Heart right ventricle (tissue), 16 donors: ENCODE data around the gene ADSS2. TPM values are rescaled to one million over a fixed set of nuclear protein-coding genes. Genes with fewer than 3 reads are reported as not detected.

Experiments
- ATAC-seq, 8 donors: fragments of 200-7000 bp; cut with Tn5 transposase; one replicate each; pipeline ENCODE4 v1.9.1; 2020; ENCODE audit warnings: mild to moderate bottlenecking in 8 of 8, moderate library complexity in 8 of 8, moderate number of reproducible peaks in 1 of 8
- DNase-seq, 2 donors: peaks; one replicate each; pipeline ENCODE4 v3.0.0-alpha.2; 2020
- H3K27ac ChIP-seq, 10 donors: fragments of 200-600 bp; sonication (generic) in 2 of 10; one replicate each; pipeline versions ENCODE4 v1.5.0 to v1.8.0; 2020 to 2022; ENCODE audit warnings: mild to moderate bottlenecking in 3 of 10
- H3K27me3 ChIP-seq, 7 donors: fragments of 200-600 bp; one replicate each; pipeline ENCODE4 v1.8.0; 2021 to 2022; ENCODE audit warnings: mild to moderate bottlenecking in 2 of 7
- H3K36me3 ChIP-seq, 9 donors: fragments of 200-600 bp; sonication (generic) in 1 of 9; one replicate each; pipeline versions ENCODE4 v1.5.0 to v1.8.0; 2020 to 2022; ENCODE audit warnings: mild to moderate bottlenecking in 2 of 9
- H3K4me1 ChIP-seq, 9 donors: fragments of 200-600 bp; sonication (generic) in 1 of 9; one replicate each; pipeline versions ENCODE4 v1.5.0 to v1.8.0; 2020 to 2022; ENCODE audit warnings: mild to moderate bottlenecking in 4 of 9
- H3K4me3 ChIP-seq, 10 donors: fragments of 200-600 bp; sonication (generic) in 2 of 10; one replicate each; pipeline versions ENCODE4 v1.5.0 to v1.8.0; 2020 to 2022; ENCODE audit warnings: mild to moderate bottlenecking in 7 of 10, moderate library complexity in 2 of 10
- H3K9me3 ChIP-seq, 11 donors: fragments of 200-600 bp in 10 of 11; sonication (generic) in 2 of 11; one replicate each; pipeline versions ENCODE4 v1.5.0 to v1.8.0; 2013 to 2022; ENCODE audit warnings: mild to moderate bottlenecking in 2 of 11, control low read depth in 1 of 11, moderate library complexity in 1 of 11
- WGBS, 2 donors: extraction: QIAGEN DNeasy Blood & Tissue Kit; methylation state at CpG; one replicate each; pipeline ENCODE4 v1.1.7; 2013; ENCODE audit warnings: inconsistent platforms in 1 of 2; 5-methylcytosine and 5-hydroxymethylcytosine counted together
- intact Hi-C, 10 donors: fragments of 100-400 bp; cut with DNase I; formaldehyde crosslinking; loops; one replicate each; pipeline versions ENCODE4 v1.11.1 to v1.14.2; 2022
- polyA plus RNA-seq, 2 donors: library from polyadenylated mRNA; stranded (reverse); fragments of 200-250 nt; gene quantifications; one replicate each; pipeline ENCODE4 v1.2.3, GENCODE V29; 2013
- total RNA-seq, 10 donors: library from RNA; stranded (reverse); fragmentation: NEBNext Ultra II Directional in 3 of 10; extraction: Animal tissue kit (Norgen Biotek cat#: 25700) in 3 of 10; gene quantifications; one replicate each; pipeline versions ENCODE4 v1.2.1 to v1.2.4, GENCODE V29; 2021 to 2023
- TF ChIP-seq, protein P1 (sequence below), 9 donors: fragments of 200-600 bp; sonication (generic) in 2 of 9; IDR thresholded peaks; one replicate each; pipeline versions ENCODE4 v1.5.0 to v1.8.0; 2021 to 2022; ENCODE audit warnings: antibody characterized with exemption in 9 of 9, mild to moderate bottlenecking in 5 of 9, moderate library complexity in 1 of 9
- donor health status: Arrhythmogenic right ventricular cardiomyopathy.
- donor health status: ischemic (EF 13 %, LVEDD 7.1; RV severe dilation, severe dysfunction).
- donor health status: healthy with polysubstance abuse.
- donor health status: DM: no; HTN: yes; CAD: no.
- donor health status: DM: no; HTN: no; CAD: no.
- donor health status: ischemic (EF 25% LVEDD 6.9; RV normal size, moderate dysfunction).
- donor health status: ischemic (EF 25% LVEDD 5.7; RV mildly dilated, moderate dysfunction).
- donor health status: healthy.
- donor health status: DM: yes; HTN: yes; CAD: no.
- donor health status: Ischemic cardiomyopathy.
- donor health status: ischemic (EF 35%, LVEDD 5.7; RV mildly dilated, moderate dysfunction).
- donor health status: nonischemic (EF 11% LVEDD 7.7; RV severe dilation, severe dysfunction).
- donor health status: DM: yes; HTN: yes; CAD: no.
- donor health status: PGD.
- donor health status: ischemic (EF 29% LVEDD 5.4; RV normal size, mild dysfunction).
- donor health status: nonischemic (EF 23%, LVEDD 6.1; RV moderate dilation, normal function).

ADSS2 gene
- total and polyA plus RNA-seq, 12 donors = 4.5 to 16.2 (median 7.4) TPM

DNA sequence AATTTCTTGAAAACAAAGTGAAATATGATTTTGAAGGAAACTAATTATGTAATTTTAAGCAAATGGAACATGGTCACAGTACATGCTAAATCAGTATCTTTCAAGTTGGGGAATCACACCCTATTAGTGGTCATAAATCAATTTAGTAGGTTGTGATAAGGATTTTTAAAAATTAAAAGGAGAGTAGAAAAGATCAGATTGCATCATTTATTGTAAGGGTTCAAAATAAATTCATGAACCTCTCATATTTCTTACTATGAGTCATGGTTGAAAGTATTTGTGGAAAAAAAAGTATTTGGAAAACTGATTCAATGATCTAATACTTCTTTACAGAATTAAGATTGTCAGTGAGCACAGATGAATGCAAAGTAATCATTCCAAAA, 14.6 kb downstream of the ADSS2 start:
- Histone ChIP-seq H3K36me3 (peaks cover 0 to 51% (median 7%) of the 10 kb centered on the region in 9 donors), H3K27ac (no peak overlapping the region), H3K4me1 (peaks cover 0 to 24% (median 0%) of the 10 kb centered on the region in 9 donors), H3K4me3 (no peak overlapping the region), H3K9me3 (no peaks in the 10 kb centered on the region), H3K27me3 (no peaks in the 10 kb centered on the region)
- no peak for ATAC-seq
- TF ChIP-seq, protein P1, sequence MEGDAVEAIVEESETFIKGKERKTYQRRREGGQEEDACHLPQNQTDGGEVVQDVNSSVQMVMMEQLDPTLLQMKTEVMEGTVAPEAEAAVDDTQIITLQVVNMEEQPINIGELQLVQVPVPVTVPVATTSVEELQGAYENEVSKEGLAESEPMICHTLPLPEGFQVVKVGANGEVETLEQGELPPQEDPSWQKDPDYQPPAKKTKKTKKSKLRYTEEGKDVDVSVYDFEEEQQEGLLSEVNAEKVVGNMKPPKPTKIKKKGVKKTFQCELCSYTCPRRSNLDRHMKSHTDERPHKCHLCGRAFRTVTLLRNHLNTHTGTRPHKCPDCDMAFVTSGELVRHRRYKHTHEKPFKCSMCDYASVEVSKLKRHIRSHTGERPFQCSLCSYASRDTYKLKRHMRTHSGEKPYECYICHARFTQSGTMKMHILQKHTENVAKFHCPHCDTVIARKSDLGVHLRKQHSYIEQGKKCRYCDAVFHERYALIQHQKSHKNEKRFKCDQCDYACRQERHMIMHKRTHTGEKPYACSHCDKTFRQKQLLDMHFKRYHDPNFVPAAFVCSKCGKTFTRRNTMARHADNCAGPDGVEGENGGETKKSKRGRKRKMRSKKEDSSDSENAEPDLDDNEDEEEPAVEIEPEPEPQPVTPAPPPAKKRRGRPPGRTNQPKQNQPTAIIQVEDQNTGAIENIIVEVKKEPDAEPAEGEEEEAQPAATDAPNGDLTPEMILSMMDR (IDR thresholded peaks at IDR 0.05) = no peak
- no peak for DNase-seq
- intact Hi-C loops = no loop called here

DNA sequence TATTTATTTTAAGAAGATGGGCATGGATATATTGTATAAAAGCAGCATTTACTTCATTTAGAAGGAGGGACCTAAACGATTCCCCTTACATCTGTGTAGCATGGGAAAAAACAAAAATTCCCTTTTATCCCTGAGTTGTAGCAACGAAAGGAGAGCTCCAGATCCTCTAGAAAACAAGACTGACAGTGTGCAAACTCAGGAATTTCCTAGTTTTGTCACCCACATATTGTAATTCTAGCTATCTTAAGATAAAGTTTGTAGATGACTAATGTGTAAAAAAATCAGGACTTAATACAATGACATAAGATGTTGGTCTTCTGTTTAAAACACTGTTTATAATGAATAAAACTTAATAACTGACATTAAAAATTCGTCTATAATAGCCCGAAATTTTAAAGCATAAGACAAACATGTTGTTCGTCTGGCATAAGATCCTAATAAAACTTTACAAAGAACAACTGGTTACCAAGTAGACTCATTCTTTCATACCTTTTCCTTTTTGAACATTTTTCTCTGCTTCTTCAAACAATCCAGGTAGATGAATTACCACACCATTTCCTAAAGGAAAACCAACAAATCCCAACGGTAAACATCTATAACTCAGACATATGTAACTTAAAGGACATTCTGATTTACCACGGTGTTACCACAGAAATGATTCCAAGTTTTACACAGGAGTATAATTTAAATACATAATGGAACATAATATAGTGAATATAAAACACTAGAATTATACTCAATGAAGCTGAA, 15.2 kb downstream of the ADSS2 start:
- 85 to 92% methylated on average over 7 of the region's 7 CpGs for WGBS, 2 donors
- DNase-seq (no peak), ATAC-seq (no peak)
- no peak overlapping the region for H3K4me3 ChIP-seq
- peaks cover 0 to 57% (median 8%) of the 10 kb centered on the region in 9 donors for H3K36me3 ChIP-seq
- H3K9me3 ChIP-seq = no peaks in the 10 kb centered on the region
- intact Hi-C loops = no loop called here
- H3K4me1 ChIP-seq = peaks cover 0 to 24% (median 0%) of the 10 kb centered on the region in 9 donors
- TF ChIP-seq, protein P1 (IDR thresholded peaks at IDR 0.05) = no peak
- H3K27me3 ChIP-seq = no peaks in the 10 kb centered on the region
- H3K27ac ChIP-seq = no peak overlapping the region

DNA sequence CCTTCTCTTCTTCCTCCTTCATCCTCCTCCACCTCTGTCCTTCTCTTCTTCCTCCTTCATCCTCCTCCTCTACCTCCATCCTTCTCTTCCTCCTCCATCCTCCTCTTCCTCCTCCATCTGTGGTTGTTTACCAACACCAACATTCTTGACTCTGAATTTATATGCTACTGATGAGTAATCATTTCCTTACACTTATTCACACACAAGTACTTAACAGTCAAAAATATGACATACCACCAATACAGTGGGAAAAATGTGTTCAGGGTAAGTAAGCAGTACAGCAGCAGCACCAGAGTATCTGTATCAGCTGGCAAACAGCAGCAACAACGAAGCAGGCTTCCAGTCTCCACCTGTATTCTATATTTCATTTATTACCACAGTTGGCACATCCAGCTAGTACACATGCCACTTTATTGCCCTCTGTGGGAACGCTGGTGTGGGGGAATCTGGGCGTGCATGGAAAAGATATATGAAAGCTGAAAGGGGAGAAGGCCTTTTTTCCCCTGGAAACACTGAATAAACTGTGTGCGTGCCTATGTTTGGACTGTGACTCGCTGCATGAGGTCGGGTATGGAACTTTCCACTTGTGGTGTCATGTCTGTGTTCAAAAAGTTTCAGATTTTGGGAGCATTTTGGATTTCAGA, 16.0 kb downstream of the ADSS2 start:
- intact Hi-C loops = no loop called here
- no peaks in the 10 kb centered on the region for H3K27me3 ChIP-seq
- H3K36me3 ChIP-seq = peaks cover 0 to 65% (median 13%) of the 10 kb centered on the region in 9 donors
- H3K27ac ChIP-seq = no peak overlapping the region
- H3K9me3 ChIP-seq = no peaks in the 10 kb centered on the region
- ATAC-seq (no peak), DNase-seq (no peak)
- 85 to 86% methylated on average over 6 of the region's 6 CpGs for WGBS, 2 donors
- TF ChIP-seq, protein P1 (IDR thresholded peaks at IDR 0.05) = no peak
- H3K4me3 ChIP-seq = no peak overlapping the region
- peaks cover 0 to 24% (median 0%) of the 10 kb centered on the region in 9 donors for H3K4me1 ChIP-seq

DNA sequence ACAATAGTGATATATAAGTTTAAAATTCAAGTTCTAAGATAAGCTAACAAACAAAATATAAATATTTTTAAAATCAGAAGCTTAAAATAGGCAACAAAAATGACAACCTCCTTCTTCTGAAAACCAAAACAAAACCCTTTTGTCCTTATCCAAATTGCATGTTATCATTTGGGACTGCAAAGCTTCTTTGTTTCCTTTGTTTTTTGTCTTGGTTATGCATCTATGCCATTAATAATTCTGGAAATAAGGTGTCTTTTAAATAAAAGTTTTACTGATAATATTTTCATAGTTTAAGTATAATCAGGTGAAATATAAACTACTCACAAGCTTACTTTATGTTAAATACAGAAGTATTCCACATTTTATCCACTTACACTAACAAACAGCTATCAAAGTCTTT, 20.5 kb downstream of the ADSS2 start:
- Histone ChIP-seq H3K4me3 (no peak overlapping the region), H3K36me3 (peaks cover 0 to 70% (median 13%) of the 10 kb centered on the region in 9 donors), H3K27ac (no peak overlapping the region), H3K27me3 (no peaks in the 10 kb centered on the region), H3K9me3 (no peaks in the 10 kb centered on the region), H3K4me1 (peaks cover 0 to 4% (median 0%) of the 10 kb centered on the region in 9 donors)
- intact Hi-C loops = no loop called here
- ATAC-seq (no peak), DNase-seq (no peak)
- TF ChIP-seq, protein P1 (IDR thresholded peaks at IDR 0.05) = no peak
